ENCODE measurements around the gene TMEM183A.

DNA sequence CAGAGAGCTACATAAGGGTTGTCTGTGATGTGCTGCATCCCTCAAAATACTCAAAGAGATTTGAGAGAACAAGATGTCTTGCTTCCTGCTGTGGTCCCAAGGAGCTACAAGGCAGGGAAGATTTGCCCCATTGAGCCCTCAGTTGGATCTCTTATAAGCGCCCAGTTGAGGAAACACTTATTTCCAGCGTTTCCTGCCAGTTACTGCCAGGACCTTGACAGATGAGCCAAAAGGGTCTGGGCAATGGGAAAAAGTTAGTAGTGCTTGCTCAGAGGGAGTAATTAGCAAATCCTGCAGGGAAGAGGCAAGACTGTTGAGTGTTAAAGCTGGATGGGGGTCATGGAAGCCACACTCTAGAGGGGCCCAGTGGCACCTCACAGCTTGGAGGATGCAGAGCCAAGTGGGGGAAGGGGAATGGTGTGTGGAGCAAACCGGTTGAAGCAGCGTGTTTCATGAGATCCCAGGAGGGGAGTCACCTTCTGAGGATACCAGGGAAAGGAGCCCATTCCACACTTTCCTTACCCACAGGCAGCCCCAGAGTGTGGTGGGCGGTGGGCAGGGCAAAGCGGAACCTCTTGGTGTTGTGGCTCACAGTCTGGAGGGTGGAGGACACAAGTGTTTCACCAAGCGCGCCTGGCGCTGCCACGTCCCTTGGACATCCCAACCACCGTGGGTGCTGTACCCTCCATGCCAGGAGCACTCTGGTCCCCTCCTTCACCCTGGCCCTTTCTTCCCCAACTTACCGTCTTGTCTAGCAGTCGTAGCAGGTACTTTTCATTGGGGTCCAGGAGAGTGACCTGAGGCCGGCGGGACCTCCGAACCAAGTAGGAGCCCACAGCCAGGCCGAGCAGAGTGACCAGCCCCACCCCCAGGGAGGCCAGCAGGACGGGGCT is 40.9 kb upstream of the TMEM183A start:
- TF ChIP-seq, protein P1, sequence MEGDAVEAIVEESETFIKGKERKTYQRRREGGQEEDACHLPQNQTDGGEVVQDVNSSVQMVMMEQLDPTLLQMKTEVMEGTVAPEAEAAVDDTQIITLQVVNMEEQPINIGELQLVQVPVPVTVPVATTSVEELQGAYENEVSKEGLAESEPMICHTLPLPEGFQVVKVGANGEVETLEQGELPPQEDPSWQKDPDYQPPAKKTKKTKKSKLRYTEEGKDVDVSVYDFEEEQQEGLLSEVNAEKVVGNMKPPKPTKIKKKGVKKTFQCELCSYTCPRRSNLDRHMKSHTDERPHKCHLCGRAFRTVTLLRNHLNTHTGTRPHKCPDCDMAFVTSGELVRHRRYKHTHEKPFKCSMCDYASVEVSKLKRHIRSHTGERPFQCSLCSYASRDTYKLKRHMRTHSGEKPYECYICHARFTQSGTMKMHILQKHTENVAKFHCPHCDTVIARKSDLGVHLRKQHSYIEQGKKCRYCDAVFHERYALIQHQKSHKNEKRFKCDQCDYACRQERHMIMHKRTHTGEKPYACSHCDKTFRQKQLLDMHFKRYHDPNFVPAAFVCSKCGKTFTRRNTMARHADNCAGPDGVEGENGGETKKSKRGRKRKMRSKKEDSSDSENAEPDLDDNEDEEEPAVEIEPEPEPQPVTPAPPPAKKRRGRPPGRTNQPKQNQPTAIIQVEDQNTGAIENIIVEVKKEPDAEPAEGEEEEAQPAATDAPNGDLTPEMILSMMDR (IDR thresholded peaks at IDR 0.05; ENCODE audit: low read length) = no peak
- no peak for TF ChIP-seq EZH2 (IDR thresholded peaks at IDR 0.05; ENCODE audit: borderline replicate concordance, low read length)
